Stimulated activated CD4-positive, alpha-beta T cell treated with anti-CD3 and anti-CD28 coated beads, Interleukin-4, amount 100 ng/mL, for 4 hours (primary cell): ENCODE data around the gene METTL9.
A peak's percentile ranks its signal among the peaks of the same experiment; 100 is the strongest.
"Not testable (repeated sequence)": the region's sequence is repeated elsewhere in the genome, so short reads cannot be mapped to it uniquely, and the experiment has no call there.

Experiments used
- DNase-seq, 2 experiments: peaks; one replicate each; pipeline ENCODE4 v3.0.0-alpha.2; 2020

The METTL9 gene

DNA sequence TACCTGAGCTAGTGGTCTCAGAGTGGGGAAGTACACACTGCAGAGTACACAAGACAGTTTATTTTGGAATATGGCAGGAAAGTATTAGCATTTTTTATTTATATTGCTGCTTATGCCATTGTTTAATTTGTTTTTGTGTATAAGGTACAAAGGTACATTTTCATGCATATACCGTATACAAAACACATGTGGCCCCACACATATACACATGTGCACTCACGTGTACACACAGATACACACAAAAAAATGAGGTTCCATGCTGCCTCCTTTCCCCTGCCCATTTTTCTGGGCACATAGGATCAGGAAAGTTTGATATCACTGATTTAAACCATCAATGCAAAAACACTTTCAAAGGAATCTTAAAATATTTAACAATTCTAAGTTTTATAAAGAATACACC, 40.1 kb downstream of the METTL9 start:
- no peak for DNase-seq

GRCh38 chr16:21641916-21642315, 42.5 kb downstream of the METTL9 start:
- DNase-seq = no peak

DNA sequence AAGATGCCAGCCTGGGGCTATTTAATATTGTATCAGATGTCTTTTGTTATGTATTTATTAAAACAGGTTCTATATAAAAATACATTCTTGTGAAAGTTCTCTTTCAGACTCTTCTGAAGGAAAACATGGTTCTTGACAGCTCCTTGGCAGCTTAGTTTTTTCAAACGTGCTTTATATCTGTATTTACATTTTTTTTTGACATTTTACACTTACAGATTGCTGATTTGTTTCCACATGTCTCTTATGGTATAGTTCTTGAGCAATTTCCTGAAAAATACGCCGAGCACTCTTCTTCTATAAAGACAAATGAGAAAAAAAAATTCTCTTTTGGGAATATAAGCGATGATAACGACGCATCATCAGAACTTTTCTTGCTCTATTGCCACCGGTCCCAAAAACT, 43.5 kb downstream of the METTL9 start:
- no peak for DNase-seq

- DNase-seq = no peak
These were observed 44.4 kb downstream of the METTL9 start for GRCh38 chr16:21643785-21644184.

GRCh38 chr16:21644674-21645073, 45.3 kb downstream of the METTL9 start:
- DNase-seq = no peak

DNA sequence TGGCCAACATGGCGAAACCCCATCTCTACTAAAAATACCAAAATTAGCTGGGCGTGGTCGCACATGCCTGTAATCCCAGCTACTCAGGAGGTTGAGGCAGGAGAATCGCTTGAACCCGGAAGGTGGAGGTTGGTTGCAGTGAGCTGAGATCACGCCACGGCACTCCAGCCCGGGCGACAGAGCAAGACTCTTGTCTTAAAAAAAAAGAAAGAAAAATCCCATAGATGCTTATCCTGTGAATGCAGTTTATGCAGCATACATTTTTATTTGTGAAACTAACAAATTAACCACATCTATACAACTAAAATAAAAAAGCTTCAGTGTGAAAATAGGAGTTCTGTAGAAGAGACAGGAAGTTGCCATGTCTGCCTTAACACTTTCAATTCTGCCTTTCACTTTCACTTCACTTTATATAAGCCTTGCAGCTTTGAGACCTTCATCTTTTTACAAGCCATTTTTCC, 45.9 kb downstream of the METTL9 start:
- peak; percentile 17 to 20 for DNase-seq

DNA sequence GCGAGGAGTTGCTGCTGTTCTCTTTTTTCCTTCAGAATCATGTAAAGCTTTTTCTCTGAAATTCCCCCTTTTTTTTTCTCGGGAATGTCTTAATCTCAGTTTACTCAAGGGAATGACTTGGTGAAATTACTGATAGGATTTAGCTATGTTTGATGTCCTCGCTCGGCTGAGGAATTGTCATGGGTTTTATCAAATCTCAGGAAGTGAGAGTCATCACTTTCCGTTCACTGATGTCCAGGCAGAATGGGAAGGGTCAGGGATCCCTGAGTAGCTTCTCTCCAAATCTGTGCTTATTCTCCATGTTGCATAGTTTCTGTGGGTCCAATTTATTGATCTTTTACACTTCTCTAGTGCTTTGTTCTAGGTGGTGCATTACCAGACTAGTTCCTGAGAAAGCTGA, 46.7 kb downstream of the METTL9 start:
- DNase-seq = no peak

DNA sequence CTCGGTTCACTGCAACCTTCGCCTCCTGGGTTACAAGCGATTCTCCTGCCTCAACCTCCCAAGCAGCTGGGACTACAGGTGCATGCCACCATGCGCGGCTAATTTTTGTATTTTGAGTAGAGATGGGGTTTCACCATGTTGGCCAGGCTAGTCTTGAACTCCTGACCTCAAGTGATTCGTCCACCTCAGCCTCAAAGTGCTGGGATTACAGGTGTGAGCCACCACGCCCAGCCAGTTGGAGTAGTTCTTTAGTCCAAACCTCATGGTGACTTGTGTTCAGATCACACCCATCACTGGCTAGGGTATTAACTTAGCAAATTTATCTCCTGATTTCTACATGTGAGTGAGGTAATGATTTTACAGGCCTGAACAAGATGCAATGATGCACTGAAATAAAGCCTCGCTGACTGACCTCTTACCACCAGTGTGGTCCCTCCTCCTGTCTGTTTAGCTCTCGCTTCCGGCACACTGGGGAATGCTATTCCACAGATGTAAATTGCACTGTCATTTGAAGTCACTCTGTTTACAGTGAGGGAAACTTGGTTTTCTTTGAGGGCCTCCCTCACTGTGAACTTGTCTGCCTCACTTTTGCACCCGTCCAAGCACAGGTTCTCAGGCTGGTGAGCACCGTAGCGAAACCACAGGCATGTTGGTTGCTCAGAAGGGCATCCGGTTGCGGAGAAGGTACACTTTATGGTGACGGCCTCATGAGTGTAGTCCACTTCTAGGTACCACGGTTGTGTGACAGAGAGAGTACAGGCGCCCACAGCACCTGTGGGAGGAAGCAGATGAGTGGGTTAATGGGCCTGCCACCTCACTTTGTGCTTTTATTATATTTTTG, 47.6 kb downstream of the METTL9 start:
- peak; percentile 45 to 78 for DNase-seq

DNA sequence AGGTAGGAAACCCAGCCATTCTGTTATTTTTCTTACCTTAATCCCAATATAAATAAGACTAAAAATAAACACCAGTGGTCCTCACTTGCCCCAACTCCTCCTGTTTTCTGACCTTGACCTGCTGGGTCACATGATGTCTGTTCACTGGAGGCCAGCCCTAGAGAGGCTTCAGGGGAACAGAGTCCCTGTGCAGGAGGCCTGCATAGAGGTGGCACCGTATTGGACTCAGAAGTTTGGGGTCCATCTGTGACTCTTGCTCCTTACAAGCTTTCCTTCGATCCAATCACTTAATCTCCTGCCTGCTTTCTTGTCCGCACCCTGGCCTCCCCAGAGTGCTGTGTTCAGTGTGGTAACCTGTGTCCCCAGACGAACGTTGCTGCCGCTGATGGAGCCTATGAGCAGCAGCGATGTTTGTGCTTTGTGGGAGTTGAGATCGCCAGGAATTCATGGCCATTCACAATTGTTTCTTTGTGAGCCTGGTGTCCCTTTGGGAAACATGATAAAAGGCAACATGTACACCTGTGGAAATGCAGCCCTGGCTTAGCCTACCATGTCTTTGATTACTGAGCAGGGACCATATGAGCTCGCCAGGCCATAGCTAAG, 48.3 kb downstream of the METTL9 start:
- no peak for DNase-seq

GRCh38 chr16:21649826-21650406, 50.5 kb downstream of the METTL9 start:
- not testable (repeated sequence) for DNase-seq

GRCh38 chr16:21650521-21650920, 51.1 kb downstream of the METTL9 start:
- no peak for DNase-seq

DNA sequence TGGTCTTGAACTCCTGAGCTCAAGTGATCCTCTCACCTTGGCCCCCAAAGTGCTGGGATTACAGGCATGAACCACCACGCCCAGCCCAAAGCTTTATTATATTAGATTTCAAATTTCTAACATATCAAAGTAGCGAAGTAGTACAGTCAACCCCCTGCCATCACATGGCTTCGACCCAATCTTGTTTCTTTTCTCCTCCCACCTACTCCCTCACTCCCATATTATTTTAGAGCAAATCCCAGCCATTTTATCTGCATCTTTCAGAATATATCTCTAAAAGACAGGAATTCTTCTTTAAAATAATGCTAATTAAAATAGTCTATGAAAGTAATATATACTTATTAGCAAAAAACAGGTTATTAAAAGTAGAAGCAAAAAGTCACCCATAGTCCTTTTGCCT, 52.1 kb downstream of the METTL9 start:
- no peak for DNase-seq

GRCh38 chr16:21652453-21652852, 53.1 kb downstream of the METTL9 start, which contains the start of gene IGSF6:
Gene IGSF6, minus strand, starts transcription at chr16:21652608. Its CDS starts 10 bp downstream, at chr16:21652598.
- no peak for DNase-seq

GRCh38 chr16:21653571-21653970, 54.2 kb downstream of the METTL9 start:
- DNase-seq = no peak

- DNase-seq = no peak
These were observed 55.1 kb downstream of the METTL9 start for GRCh38 chr16:21654466-21654865.

DNA sequence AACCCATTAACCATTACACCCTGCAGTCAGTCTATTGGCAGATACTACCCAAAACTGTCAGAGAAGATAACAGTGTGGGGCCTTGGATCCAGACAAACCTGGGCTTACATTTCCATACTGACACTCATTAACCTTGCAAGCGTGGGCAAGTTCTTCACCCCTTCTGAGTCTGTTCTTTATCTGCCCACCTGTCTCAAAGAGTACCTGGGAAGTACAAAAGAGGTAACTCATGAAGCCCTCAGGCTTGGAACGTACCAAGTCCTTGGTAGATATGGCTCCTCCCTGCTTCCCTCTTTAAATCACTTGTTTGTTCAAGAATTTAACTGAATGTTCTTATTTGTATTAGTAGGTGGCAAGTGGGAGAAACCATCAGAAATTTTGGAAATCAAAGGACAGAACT, 55.5 kb downstream of the METTL9 start:
- no peak for DNase-seq

- DNase-seq = peak in 1 of 2 experiments; percentile 38
These were observed 57.7 kb downstream of the METTL9 start for GRCh38 chr16:21656795-21657768.

- no peak for DNase-seq
These were observed 59.7 kb downstream of the METTL9 start for GRCh38 chr16:21659124-21659523.

DNA sequence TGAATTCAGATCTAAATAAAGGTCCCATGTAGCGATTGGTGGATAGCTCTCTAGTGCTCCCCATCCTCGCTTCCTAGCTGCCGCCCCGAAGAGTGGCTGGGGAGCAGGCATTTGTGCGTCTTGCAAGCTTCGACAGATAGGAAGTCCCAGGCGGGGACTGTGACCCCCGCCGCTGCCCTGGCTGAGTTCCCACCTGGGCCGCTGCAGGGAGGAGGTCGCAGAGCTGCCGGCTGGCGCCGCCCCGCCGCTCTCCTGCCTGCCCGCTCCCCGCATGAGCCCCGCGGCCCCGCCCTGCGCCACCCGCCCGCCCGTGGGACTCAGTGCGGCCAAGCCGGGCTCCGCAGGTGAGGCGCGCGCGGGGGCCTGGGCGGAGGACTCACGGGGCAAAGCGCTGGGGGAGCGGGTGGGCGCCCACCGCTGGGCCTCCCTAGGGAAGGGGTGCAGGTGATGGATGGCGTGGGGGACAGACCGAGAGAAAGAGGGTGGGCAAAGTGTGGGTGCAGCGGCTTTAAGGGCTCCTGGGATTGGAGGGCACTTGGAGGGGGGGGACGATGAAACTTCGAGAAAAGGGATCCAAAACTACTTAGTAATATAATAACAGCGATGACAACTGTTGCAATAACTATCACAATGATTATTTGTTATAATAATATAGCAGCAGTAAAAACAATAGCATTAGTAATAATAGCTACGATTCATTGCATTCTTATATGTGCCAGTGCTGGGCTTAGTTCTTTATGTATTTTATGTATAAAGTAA, 64.7 kb downstream of the METTL9 start, which contains the start of gene OTOA:
Gene OTOA, plus strand, starts transcription at position 80 of the 759 bp plus-strand sequence. CDS start 14,547 bp downstream, outside the sequence.
- peak in 1 of 2 experiments; percentile 26 for DNase-seq

DNA sequence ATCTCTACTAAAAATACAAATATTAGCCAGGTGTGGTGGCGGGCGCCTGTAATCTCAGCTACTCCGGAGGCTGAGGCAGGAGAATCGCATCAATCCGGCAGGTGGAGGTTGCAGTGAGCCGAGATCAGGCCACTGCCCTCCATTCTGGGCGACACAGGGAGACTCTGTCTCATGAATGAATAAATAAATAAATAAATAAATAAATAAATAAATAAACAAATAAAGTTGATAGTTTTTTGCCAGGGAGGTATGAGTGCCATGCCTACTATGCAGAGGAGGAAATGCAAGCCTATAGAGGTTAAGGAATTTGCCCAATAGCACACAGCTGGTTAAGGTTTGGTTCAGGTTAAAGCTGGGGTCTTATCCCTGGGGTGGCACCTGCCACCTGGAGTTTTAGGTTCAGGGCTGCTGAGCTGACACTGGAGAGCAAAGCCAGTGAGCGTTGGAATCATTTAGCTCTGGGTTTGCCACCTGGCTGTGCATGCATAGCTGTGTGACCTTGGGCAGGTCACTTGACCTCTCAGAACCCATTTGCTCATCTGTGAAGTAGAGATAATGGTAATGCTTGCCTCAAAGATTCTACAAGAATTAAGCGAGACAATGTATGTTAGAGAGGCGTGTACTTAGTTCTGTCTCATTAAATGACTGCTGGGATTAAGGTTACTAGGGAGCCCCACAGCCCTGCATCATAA, 65.6 kb downstream of the METTL9 start:
- no peak for DNase-seq

- DNase-seq = no peak
These were observed 67.4 kb downstream of the METTL9 start for GRCh38 chr16:21666772-21667171.
